WTC11 (cell line): ENCODE data around the gene FRMD8. TPM values are rescaled to one million over a fixed set of nuclear protein-coding genes. Genes with fewer than 3 reads are reported as not detected.
"Not testable (repeated sequence)": the region's sequence is repeated elsewhere in the genome, so short reads cannot be mapped to it uniquely, and the experiment has no call there.

Experiments used
- ATAC-seq: fragments of 200-7000 bp; cut with Tn5 transposase; 2 replicates; pipeline ENCODE4 v1.10.0; 2021; ENCODE audit warnings: mild to moderate bottlenecking, moderate library complexity
- CTCF ChIA-PET: fragments of 300-600 bp; sonication (Branson Sonifier 250); formaldehyde crosslinking; loops from one replicate; lab custom pipeline; 2021; ENCODE audit warnings: antibody characterized with exemption; lab: Charles Lee
- POLR2A ChIA-PET: fragments of 350-600 bp; sonication (Branson Sonifier 250); formaldehyde crosslinking; loops from one replicate; lab custom pipeline; 2021; ENCODE audit warnings: antibody characterized with exemption; lab: Charles Lee
- DNase-seq: peaks from one replicate; pipeline ENCODE4 v3.0.0; 2021; ENCODE audit warnings: low spot score
- H3K27ac Mint-ChIP-seq: 2 replicates; pipeline ENCODE4 v1.8.0; 2021; ENCODE audit warnings: mixed read lengths
- H3K27me3 Mint-ChIP-seq: 2 replicates; pipeline ENCODE4 v1.8.0; 2021; ENCODE audit warnings: low read depth, mild to moderate bottlenecking, moderate library complexity, mixed read lengths
- H3K36me3 Mint-ChIP-seq: 2 replicates; pipeline ENCODE4 v1.8.0; 2021; ENCODE audit warnings: mixed read lengths
- H3K4me1 Mint-ChIP-seq: 2 replicates; pipeline ENCODE4 v1.8.0; 2022; ENCODE audit warnings: mixed read lengths
- H3K4me3 Mint-ChIP-seq: 2 replicates; pipeline ENCODE4 v1.8.0; 2021; ENCODE audit warnings: mild to moderate bottlenecking, moderate library complexity, mixed read lengths
- H3K9me3 Mint-ChIP-seq: 2 replicates; pipeline ENCODE4 v1.8.0; 2021; ENCODE audit warnings: mixed read lengths
- ATF6 ChIP-seq: sonication (generic); formaldehyde crosslinking; IDR thresholded peaks from 2 replicates; pipeline ENCODE4 v1.8.1; 2023; ENCODE audit warnings: mild to moderate bottlenecking, missing genetic modification reagents
- CREB1 ChIP-seq: sonication (generic); formaldehyde crosslinking; IDR thresholded peaks from 2 replicates; pipeline ENCODE4 v1.8.0; 2023; ENCODE audit warnings: mild to moderate bottlenecking, missing genetic modification reagents
- MXD4 ChIP-seq: fragments of 250-450 bp; sonication (Bioruptor Pico); IDR thresholded peaks from 2 replicates; pipeline ENCODE4 v1.8.0; 2021; ENCODE audit warnings: mild to moderate bottlenecking, moderate library complexity, borderline replicate concordance
- NFATC4 ChIP-seq: fragments of 250-450 bp; sonication (Bioruptor Pico); IDR thresholded peaks from 2 replicates; pipeline ENCODE4 v1.9.0; 2021; ENCODE audit warnings: mild to moderate bottlenecking
- NFE2L1 ChIP-seq: sonication (generic); formaldehyde crosslinking; IDR thresholded peaks from 2 replicates; pipeline ENCODE4 v1.8.1; 2023; ENCODE audit warnings: missing genetic modification reagents
- PREB ChIP-seq: sonication (generic); formaldehyde crosslinking; IDR thresholded peaks from 2 replicates; pipeline ENCODE4 v1.8.1; 2022; ENCODE audit warnings: mild to moderate bottlenecking, missing genetic modification reagents, moderate library complexity, borderline replicate concordance
- TEAD4 ChIP-seq: sonication (generic); formaldehyde crosslinking; IDR thresholded peaks from 2 replicates; pipeline ENCODE4 v1.8.0; 2022; ENCODE audit warnings: mild to moderate bottlenecking, missing genetic modification reagents
- ZNF532 ChIP-seq: fragments of 250-450 bp; sonication (Bioruptor Pico); IDR thresholded peaks from 2 replicates; pipeline ENCODE4 v1.9.0; 2021; ENCODE audit warnings: mild to moderate bottlenecking, borderline replicate concordance
- total RNA-seq: library from RNA; stranded (reverse); gene quantifications from 3 replicates; pipeline ENCODE4 v1.2.3, GENCODE V29; 2021
- TF ChIP-seq, protein P1 (sequence below): sonication (generic); formaldehyde crosslinking; IDR thresholded peaks from 2 replicates; pipeline ENCODE4 v1.8.1; 2023; ENCODE audit warnings: mild to moderate bottlenecking, missing genetic modification reagents, moderate library complexity
- TF ChIP-seq, protein P2 (sequence below): fragments of 200-600 bp; IDR thresholded peaks from 2 replicates; pipeline ENCODE4 v1.8.0; 2022; ENCODE audit warnings: antibody characterized with exemption
- TF ChIP-seq, protein P3 (sequence below): sonication (generic); formaldehyde crosslinking; IDR thresholded peaks from 2 replicates; pipeline ENCODE4 v1.8.0; 2023; ENCODE audit warnings: mild to moderate bottlenecking, missing genetic modification reagents

Gene FRMD8
- total RNA-seq, 1 experiment from 2014 or later: 23.7 TPM

DNA sequence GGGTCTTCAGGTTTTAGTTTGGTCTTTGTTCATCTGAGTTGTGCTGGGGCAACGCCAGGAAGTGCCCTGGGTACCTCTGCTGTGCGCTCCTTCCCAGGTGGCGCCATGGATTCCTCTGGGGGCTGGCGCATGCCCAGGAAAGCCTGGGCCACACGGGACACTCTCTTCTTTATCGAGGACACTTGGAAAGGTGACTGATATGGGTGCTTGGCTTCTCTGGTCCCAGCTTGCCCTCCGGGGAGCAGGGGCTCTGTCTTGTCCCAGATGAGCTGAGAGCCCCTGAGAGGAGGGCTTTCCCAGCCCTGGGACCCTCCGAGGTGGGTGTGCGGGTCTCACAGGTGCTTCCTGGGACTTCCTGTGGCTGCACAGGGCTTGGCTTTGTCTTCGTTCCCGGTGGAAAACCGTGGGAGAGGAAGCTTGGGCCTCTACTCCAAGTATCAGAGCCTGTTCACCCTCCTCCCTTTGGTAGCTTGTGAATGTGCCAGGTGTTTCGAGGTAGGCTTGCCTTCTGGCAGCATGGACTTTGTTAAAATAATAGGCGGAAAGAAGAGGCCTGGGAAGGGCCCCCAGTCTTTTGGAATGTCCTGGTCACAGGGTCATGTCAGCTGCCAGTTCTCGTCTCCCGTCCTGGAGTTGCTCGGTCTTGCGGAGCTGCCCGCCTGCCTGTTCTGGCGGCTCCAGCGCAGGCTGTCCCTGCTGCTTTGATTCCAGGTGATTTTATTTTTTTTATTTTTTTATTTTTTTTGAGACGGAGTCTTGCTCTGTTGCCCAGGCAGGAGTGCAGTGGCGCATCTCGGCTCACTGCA lies 26.0 kb downstream of the FRMD8 start:
- POLR2A ChIA-PET: no interaction called here
- Mint-ChIP-seq H3K4me1 (peaks cover 20% of the 10 kb centered on the region), H3K36me3 (peaks cover 15% of the 10 kb centered on the region), H3K27me3 (0 out of 2 replicates have a peak, but pooled peaks cover 2% of the 10 kb centered on the region), H3K9me3 (no peaks in the 10 kb centered on the region), H3K4me3 (no peak overlapping the region), H3K27ac (peak overlapping the region; percentile 70)
- ATAC-seq (no peak), DNase-seq (peak; percentile 10)
- TF ChIP-seq, protein P1, sequence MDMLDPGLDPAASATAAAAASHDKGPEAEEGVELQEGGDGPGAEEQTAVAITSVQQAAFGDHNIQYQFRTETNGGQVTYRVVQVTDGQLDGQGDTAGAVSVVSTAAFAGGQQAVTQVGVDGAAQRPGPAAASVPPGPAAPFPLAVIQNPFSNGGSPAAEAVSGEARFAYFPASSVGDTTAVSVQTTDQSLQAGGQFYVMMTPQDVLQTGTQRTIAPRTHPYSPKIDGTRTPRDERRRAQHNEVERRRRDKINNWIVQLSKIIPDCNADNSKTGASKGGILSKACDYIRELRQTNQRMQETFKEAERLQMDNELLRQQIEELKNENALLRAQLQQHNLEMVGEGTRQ: no peak
- CTCF ChIA-PET: interaction anchor here (1.3 kb wide), 1 partner anchor 98 kb away, joined by 7 read pairs; no protein-coding TSS in a partner anchor

- Mint-ChIP-seq H3K4me1 (peaks cover 27% of the 10 kb centered on the region), H3K36me3 (peaks cover 15% of the 10 kb centered on the region)
- H3K27me3 Mint-ChIP-seq, H3K27ac Mint-ChIP-seq, ATAC-seq, H3K4me3 Mint-ChIP-seq, H3K9me3 Mint-ChIP-seq, POLR2A ChIA-PET: not testable (repeated sequence)
- CTCF ChIA-PET: interaction anchor here (1.3 kb wide), 1 partner anchor 97 kb away, joined by 7 read pairs; no protein-coding TSS in a partner anchor
- DNase-seq: peak; percentile 5
Observed at GRCh38 chr11:65413077-65413664, 26.7 kb downstream of the FRMD8 start.

DNA sequence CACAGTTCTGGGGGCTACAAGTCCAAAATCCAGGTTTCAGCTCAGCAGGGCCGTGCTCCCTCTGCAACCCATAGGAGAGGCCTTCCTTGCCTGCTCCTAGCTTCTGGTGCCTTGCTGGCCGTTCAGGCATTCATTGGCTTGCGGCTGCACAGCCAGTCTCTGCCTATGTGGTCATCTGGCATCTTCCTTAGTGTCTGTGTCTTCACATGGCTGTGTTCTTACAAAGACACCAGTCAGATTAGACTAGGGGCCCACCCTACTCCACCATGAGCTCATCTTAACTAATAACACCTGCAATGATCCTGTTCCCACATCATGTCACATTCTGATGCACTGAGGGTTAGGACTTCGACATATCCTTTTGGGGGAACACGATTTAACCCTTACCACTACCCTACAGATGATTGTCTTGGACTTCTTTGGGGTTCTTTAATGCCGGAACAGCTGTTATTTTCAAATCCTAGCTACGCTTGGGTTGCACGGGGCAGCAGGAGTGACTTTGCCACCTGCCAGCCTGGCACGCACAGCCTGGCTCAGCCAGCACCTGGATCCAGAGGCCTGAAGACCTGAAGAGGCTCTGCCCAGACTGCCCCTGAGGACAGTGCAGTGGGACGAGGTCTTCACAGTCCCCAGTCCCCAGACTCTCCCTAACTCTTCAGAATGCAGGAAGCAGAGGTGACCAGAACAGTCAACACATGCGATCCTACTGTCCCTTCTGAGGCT lies 28.5 kb downstream of the FRMD8 start:
- no peak for DNase-seq
- Mint-ChIP-seq H3K27me3 (0 out of 2 replicates have a peak, but pooled peaks cover 2% of the 10 kb centered on the region), H3K9me3 (no peaks in the 10 kb centered on the region), H3K27ac (no peak overlapping the region), H3K4me1 (peaks cover 43% of the 10 kb centered on the region), H3K4me3 (no peak overlapping the region), H3K36me3 (peaks cover 2% of the 10 kb centered on the region; the same call in 1 of the 2 replicates)
- ChIA-PET POLR2A (interaction anchor here (2.3 to 10.9 kb wide), 3 partner anchors 63 to 93 kb away, joined by 10 to 135 read pairs (median 37); no protein-coding TSS in a partner anchor), CTCF (interaction anchor here (0.6 to 12.8 kb wide), 26 partner anchors 10 to 396 kb away, joined by 3 to 224 read pairs (median 6); no protein-coding TSS in a partner anchor)
- ATAC-seq: no peak
- TF ChIP-seq ZNF532 (CRISPR knock-in tag) (no peak), ATF6 (CRISPR knock-in tag) (no peak), NFE2L1 (CRISPR knock-in tag) (no peak), CREB1 (CRISPR knock-in tag) (no peak), MXD4 (no peak), TEAD4 (CRISPR knock-in tag) (no peak), NFATC4 (CRISPR knock-in tag) (no peak), PREB (CRISPR knock-in tag) (no peak)
- TF ChIP-seq, protein P2, sequence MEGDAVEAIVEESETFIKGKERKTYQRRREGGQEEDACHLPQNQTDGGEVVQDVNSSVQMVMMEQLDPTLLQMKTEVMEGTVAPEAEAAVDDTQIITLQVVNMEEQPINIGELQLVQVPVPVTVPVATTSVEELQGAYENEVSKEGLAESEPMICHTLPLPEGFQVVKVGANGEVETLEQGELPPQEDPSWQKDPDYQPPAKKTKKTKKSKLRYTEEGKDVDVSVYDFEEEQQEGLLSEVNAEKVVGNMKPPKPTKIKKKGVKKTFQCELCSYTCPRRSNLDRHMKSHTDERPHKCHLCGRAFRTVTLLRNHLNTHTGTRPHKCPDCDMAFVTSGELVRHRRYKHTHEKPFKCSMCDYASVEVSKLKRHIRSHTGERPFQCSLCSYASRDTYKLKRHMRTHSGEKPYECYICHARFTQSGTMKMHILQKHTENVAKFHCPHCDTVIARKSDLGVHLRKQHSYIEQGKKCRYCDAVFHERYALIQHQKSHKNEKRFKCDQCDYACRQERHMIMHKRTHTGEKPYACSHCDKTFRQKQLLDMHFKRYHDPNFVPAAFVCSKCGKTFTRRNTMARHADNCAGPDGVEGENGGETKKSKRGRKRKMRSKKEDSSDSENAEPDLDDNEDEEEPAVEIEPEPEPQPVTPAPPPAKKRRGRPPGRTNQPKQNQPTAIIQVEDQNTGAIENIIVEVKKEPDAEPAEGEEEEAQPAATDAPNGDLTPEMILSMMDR: no peak
- TF ChIP-seq, protein P1: no peak
- TF ChIP-seq, protein P3, sequence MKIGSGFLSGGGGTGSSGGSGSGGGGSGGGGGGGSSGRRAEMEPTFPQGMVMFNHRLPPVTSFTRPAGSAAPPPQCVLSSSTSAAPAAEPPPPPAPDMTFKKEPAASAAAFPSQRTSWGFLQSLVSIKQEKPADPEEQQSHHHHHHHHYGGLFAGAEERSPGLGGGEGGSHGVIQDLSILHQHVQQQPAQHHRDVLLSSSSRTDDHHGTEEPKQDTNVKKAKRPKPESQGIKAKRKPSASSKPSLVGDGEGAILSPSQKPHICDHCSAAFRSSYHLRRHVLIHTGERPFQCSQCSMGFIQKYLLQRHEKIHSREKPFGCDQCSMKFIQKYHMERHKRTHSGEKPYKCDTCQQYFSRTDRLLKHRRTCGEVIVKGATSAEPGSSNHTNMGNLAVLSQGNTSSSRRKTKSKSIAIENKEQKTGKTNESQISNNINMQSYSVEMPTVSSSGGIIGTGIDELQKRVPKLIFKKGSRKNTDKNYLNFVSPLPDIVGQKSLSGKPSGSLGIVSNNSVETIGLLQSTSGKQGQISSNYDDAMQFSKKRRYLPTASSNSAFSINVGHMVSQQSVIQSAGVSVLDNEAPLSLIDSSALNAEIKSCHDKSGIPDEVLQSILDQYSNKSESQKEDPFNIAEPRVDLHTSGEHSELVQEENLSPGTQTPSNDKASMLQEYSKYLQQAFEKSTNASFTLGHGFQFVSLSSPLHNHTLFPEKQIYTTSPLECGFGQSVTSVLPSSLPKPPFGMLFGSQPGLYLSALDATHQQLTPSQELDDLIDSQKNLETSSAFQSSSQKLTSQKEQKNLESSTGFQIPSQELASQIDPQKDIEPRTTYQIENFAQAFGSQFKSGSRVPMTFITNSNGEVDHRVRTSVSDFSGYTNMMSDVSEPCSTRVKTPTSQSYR (CRISPR knock-in tag): no peak
